Muscle layer of colon (tissue), 2 donors: ENCODE measurements around the gene XYLT1.

Experiments
- H3K27ac ChIP-seq: one replicate; pipeline ENCODE4 v1.7.0; 2013; ENCODE audit warnings: low read depth, mild to moderate bottlenecking, low read length, moderate library complexity
- H3K27me3 ChIP-seq, 2 donors: one replicate each; pipeline ENCODE4 v1.7.0; 2013; ENCODE audit warnings: low read length in 2 of 2, mild to moderate bottlenecking in 2 of 2; ENCODE audit not compliant: insufficient read depth in 2 of 2, control insufficient read depth in 1 of 2
- H3K36me3 ChIP-seq: one replicate; pipeline ENCODE4 v1.7.0; 2013; ENCODE audit warnings: mild to moderate bottlenecking, low read length; ENCODE audit not compliant: insufficient read depth
- H3K4me1 ChIP-seq: one replicate; pipeline ENCODE4 v1.7.0; 2013; ENCODE audit warnings: mild to moderate bottlenecking, low read length; ENCODE audit not compliant: insufficient read depth
- H3K4me3 ChIP-seq, 2 donors: one replicate each; pipeline ENCODE4 v1.7.0; 2013; ENCODE audit warnings: low read length in 2 of 2, low read depth in 1 of 2, mild to moderate bottlenecking in 1 of 2, moderate library complexity in 1 of 2
- H3K9ac ChIP-seq: one replicate; pipeline ENCODE4 v1.7.0; 2013; ENCODE audit warnings: low read length
- H3K9me3 ChIP-seq: one replicate; pipeline ENCODE4 v1.7.0; 2013; ENCODE audit warnings: mild to moderate bottlenecking, low read length
- donor health status: abdominal sarcoma.
- donor health status: Adenocarcinoma of cecum.

XYLT1 gene

DNA sequence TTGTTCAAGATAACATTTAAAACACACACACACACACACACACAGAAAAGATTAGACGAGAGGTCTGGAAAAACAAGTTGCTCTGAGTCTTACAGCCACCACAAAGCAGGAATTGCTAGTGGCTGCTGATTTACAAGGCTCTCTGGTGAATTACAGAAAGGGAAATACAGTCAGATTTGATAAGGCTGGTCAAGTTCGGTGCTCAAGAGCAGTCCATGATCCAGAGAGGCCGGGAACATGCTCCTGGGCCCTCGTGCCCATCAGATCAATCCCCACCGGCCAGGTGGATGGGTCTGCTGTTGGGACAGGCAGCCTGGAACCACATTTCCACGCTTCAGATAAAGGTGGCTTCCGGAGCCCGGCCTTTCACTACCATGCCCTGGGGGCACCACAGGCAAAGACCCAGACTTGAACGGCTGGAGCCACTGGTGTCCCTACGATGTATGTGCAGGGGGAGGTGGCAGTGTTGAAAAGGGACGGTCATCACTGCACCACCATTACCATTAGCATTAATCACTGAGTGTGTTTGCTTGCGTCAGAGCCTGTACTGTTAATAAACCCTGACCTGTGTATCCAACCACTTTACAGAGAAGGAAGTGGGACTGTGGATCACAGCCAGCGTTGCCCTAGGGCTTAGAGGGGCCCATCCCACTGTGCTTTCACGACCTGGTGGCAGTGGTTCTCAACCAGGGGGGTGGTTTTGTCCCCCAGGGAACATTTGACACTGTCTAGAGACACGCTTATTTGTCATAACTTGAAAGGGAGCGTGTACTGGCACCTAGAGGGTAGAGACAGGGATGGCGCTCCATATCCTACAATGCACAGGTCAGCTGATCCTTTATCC lies 95.1 kb downstream of the XYLT1 start:
- Histone ChIP-seq H3K4me3 (no peak overlapping the region), H3K27ac (no peak overlapping the region), H3K27me3 (no peaks in the 10 kb centered on the region), H3K36me3 (no peaks in the 10 kb centered on the region), H3K9me3 (no peaks in the 10 kb centered on the region), H3K9ac (no peak overlapping the region), H3K4me1 (peaks cover 62% of the 10 kb centered on the region)

DNA sequence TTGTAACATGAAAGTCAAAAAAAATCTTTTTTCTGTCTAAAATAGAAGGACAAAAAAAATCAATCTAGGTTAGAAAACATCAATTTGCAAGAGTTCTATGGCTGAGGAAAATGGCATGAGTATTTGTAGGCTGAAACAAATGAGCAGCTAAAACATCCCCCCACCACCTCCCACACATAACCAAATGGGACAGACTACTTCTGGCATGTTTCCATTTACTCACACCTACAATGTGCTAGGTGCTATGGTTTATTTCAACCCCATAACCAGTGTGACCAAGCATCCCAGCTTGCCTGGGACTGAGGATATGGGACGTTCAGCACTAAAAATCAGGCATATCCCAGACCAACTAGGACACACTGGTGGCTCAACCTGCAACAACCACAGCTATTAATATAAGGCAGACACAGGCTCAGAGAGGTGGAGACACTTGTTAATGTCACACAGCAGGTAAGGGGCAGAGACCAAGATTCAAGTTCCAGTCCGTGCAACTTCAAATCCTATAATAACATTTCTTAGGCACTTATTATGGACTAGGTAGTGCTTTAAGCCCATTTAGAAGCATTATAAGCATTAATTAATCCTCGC lies 96.0 kb downstream of the XYLT1 start:
- no peaks in the 10 kb centered on the region for H3K27me3 ChIP-seq
- no peaks in the 10 kb centered on the region for H3K36me3 ChIP-seq
- H3K27ac ChIP-seq = no peak overlapping the region
- no peaks in the 10 kb centered on the region for H3K9me3 ChIP-seq
- H3K9ac ChIP-seq = no peak overlapping the region
- H3K4me3 ChIP-seq = no peak overlapping the region
- H3K4me1 ChIP-seq = peaks cover 64% of the 10 kb centered on the region

DNA sequence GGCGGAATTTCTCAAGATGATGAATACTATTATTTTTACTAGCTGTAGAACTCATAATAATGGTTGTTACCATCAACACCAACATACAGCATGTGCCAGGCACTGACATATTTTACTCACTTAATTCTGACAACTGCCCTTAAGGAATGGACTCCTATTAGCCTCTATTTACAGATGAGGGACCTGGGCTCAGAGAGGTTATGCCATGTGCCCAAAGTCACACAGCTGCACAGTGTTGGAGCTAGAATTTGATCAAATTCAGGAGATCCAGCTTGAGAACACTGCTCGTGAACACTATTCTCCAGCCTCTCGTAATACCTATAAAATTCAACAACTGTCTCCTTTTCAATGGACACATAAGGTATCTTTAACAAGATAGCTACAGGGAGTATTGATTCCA lies 97.2 kb downstream of the XYLT1 start:
- Histone ChIP-seq H3K4me3 (no peak overlapping the region), H3K9me3 (no peaks in the 10 kb centered on the region), H3K27ac (no peak overlapping the region)

DNA sequence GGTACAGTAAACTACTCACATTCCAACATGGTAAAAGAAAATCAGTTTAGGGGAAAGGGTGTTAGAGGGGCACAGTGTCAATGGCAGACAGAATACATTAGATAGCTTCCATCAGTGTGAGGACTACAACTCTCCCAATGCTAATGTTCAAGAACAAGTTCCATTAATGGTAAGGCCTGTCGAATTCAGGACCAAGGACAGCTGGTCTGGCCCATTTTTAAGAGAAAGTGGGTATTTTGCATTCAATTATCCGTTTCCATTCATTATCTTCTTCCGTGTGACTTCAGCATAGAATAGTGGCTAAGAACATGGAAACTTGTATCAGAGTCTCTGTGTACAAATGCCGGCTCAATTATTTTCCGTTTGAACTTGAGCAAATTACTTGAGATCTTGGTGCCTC lies 98.4 kb downstream of the XYLT1 start:
- Histone ChIP-seq H3K4me3 (no peak overlapping the region), H3K27me3 (no peaks in the 10 kb centered on the region), H3K27ac (no peak overlapping the region), H3K9me3 (no peaks in the 10 kb centered on the region), H3K4me1 (peaks cover 51% of the 10 kb centered on the region), H3K9ac (no peak overlapping the region), H3K36me3 (no peaks in the 10 kb centered on the region)

More for the DNA sequence above, 97.2 kb downstream of the XYLT1 start:
- Histone ChIP-seq H3K4me1 (peaks cover 53% of the 10 kb centered on the region), H3K27me3 (no peaks in the 10 kb centered on the region), H3K36me3 (no peaks in the 10 kb centered on the region), H3K9ac (no peak overlapping the region)

DNA sequence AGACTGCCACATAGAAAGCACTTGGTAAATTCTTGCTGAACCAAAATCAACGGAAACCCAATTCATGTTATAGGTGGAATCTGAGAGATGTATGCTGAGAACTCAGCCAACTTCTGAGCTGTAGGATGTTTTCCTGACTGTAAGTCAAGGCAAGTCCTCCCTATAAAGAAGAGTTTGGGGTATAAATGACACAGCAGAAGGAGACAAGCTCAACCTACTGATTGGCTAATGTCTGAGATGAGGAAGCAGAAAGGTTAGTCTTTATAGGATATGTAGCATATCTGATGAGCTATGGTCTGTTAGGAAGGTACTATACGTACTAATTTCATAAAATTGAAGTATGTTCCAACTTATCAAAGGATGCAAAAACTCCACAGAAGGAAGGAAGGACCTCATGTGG lies 99.5 kb downstream of the XYLT1 start:
- Histone ChIP-seq H3K27ac (no peak overlapping the region), H3K9ac (no peak overlapping the region), H3K36me3 (no peaks in the 10 kb centered on the region), H3K4me1 (peaks cover 51% of the 10 kb centered on the region), H3K9me3 (no peaks in the 10 kb centered on the region), H3K27me3 (no peaks in the 10 kb centered on the region), H3K4me3 (no peak overlapping the region)

DNA sequence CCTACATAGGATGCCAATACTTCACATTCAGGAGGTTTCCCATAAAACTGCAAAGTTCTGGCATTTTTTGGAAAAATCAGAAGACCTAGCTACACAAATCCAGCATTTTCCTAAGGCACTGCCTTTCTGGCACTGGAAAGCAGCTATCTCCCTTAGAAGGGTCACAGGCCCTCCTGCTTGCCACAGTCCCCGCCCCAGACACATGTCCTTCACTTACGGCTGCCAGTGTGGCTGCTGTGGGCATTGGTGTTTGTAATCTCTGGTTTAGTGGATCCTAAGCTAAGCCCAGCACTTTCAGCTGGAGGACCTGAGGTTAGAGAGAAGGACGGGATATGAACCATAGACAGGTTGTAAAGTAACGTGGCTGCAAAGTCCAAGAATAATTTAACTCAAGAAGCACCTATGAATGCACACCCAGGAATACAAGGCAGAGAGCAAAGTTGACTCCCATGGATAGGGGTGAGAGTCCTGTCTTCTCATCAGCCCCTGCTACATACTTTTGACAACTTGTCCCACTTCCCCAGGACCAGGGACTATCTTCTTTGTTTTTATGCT lies 100.0 kb downstream of the XYLT1 start:
- no peak overlapping the region for H3K27ac ChIP-seq
- no peaks in the 10 kb centered on the region for H3K36me3 ChIP-seq
- no peaks in the 10 kb centered on the region for H3K27me3 ChIP-seq
- no peaks in the 10 kb centered on the region for H3K9me3 ChIP-seq
- H3K9ac ChIP-seq = no peak overlapping the region
- H3K4me3 ChIP-seq = no peak overlapping the region
- peaks cover 51% of the 10 kb centered on the region for H3K4me1 ChIP-seq

DNA sequence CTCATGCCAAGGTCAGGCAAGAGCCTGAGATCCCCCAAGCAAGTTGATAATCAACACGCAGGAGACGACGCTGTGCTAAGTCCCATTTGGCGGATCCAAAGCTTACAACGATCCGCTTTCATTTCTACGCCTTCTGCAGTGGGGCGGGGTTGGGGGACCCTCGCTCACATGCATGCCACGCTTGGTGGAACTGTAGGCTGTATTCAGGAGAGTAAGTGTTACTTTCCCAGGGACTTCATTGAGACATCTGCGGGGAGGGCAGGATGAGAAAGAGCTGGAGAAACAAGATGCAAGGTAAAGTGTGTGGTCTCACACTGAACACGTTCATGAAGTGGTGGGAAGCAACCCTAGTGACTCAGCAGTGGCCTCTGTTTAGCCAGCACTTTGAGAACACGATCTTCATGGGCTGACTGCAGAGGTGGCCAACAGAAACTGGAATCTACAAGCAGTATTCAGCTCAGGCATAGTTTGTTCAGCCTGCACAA lies 100.5 kb downstream of the XYLT1 start:
- H3K9ac ChIP-seq = no peak overlapping the region
- no peak overlapping the region for H3K4me3 ChIP-seq
- no peaks in the 10 kb centered on the region for H3K36me3 ChIP-seq

DNA sequence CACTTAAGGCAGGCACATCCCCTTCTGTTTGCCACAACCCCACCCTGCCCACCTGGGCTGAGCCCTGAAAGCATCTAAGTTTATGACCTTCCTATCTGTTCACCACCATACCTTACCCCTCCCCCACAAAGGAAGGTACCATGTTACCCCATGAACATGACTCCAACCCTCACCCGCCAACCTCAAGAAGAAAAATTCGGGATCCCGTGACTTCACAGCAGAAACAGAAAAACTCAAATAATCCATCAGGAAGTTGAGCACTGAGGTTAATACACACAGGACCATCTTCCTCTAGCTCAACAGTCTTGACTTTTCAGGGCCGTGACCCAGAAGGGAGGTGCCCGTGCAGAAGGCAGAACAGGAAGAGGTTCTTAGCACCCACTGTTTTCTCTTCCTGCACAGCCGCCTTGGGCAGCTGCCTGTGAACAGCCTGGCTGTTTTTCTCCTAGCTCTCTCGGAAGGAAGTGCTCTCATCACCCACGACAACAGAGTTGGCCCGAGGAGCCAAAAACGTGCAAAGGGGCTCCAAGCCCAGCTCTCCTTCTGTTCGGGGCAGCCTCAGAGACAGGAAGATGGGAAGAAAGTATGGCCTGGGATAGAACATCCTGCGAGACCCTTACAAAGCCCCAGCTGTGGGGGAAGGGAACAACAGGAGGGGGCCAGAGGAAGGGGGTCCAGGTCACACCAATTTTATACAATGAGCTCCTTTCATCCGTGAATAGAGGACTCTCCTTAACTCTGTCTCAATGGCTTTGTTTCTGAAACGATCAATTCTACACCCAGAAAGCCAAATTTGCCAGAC lies 101.1 kb downstream of the XYLT1 start:
- Histone ChIP-seq H3K27me3 (no peaks in the 10 kb centered on the region), H3K9ac (no peak overlapping the region), H3K9me3 (no peaks in the 10 kb centered on the region), H3K4me3 (no peak overlapping the region), H3K36me3 (no peaks in the 10 kb centered on the region), H3K27ac (no peak overlapping the region), H3K4me1 (peaks cover 52% of the 10 kb centered on the region)

More for the DNA sequence above, 100.5 kb downstream of the XYLT1 start:
- no peaks in the 10 kb centered on the region for H3K9me3 ChIP-seq
- peaks cover 51% of the 10 kb centered on the region for H3K4me1 ChIP-seq
- no peak overlapping the region for H3K27ac ChIP-seq
- no peaks in the 10 kb centered on the region for H3K27me3 ChIP-seq

DNA sequence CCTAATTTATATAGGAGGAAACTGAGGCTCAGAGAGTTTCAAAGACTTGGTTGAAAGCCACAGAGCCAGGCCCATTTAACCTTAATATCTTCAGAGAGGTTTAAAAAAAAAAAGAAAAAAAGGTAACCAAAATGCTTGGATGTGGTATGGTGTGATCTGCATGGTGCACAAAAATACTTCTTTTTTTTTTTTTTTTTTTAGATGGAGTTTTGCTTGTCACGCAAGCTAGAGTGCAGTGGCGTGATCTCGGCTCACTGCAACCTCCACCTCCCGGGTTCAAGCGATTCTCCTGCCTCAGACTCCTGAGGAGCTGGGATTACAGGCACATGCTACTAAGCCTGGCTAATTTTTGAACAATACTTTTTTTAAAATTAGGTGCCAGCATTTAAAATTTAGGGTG lies 101.8 kb downstream of the XYLT1 start:
- Histone ChIP-seq H3K4me3 (no peak overlapping the region), H3K27me3 (no peaks in the 10 kb centered on the region), H3K4me1 (peaks cover 59% of the 10 kb centered on the region), H3K36me3 (no peaks in the 10 kb centered on the region), H3K9me3 (no peaks in the 10 kb centered on the region), H3K9ac (no peak overlapping the region), H3K27ac (no peak overlapping the region)

DNA sequence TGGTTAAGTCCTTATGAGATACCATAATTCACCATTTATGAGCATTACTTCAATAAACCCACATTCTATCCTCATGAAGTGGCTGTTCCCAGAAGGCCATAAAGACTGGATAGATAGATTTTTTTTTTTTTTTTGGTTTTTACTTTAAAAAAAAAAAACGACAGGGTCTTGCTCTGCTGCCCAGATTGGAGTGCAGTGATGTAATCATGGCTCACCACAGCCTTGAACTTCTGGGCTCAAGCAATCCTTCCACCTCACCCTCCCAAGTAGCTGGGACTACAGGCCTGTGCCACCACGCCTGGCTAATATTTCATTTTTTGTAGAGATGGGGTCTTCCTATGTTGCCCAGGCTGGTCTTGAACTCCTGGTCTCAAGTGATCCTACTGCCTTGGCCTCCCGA lies 102.3 kb downstream of the XYLT1 start:
- H3K36me3 ChIP-seq = no peaks in the 10 kb centered on the region
- no peaks in the 10 kb centered on the region for H3K27me3 ChIP-seq
- H3K4me3 ChIP-seq = no peak overlapping the region
- no peaks in the 10 kb centered on the region for H3K9me3 ChIP-seq
- peaks cover 60% of the 10 kb centered on the region for H3K4me1 ChIP-seq
- H3K9ac ChIP-seq = no peak overlapping the region
- H3K27ac ChIP-seq = no peak overlapping the region

DNA sequence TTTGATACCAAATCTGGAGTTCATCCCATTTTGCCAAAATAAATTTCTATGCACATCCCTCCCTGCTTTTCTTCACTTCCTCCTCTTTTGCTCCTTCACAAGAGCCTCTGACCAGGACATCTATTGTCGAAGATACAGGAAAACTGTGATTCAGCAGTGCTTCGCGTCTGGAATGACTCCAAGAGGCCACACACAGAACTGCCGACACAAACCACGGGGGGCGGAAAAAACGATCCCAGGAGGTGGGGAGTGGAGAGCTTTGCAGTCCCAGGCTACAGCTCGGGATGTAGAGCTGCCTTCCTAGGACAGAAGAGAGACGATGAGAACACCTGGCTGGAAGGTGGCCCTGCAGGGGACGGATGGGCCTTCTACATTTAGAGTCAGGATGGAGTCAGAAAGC lies 102.8 kb downstream of the XYLT1 start:
- Histone ChIP-seq H3K36me3 (no peaks in the 10 kb centered on the region), H3K9ac (no peak overlapping the region), H3K27ac (no peak overlapping the region), H3K9me3 (no peaks in the 10 kb centered on the region), H3K4me1 (peaks cover 60% of the 10 kb centered on the region), H3K27me3 (no peaks in the 10 kb centered on the region), H3K4me3 (no peak overlapping the region)
